Heart left ventricle (tissue), 16 donors: ENCODE data around the gene IREB2. TPM values are rescaled to one million over a fixed set of nuclear protein-coding genes. Genes with fewer than 3 reads are reported as not detected.
"Not testable (repeated sequence)": the region's sequence is repeated elsewhere in the genome, so short reads cannot be mapped to it uniquely, and the experiment has no call there.

Source experiments
- ATAC-seq, 4 donors: fragments of 200-7000 bp; cut with Tn5 transposase; one replicate each; pipeline ENCODE4 v1.9.1; 2020 to 2022; ENCODE audit warnings: moderate library complexity in 4 of 4, mild to moderate bottlenecking in 3 of 4, moderate number of reproducible peaks in 1 of 4
- DNase-seq, 5 donors: peaks; one replicate each; pipeline ENCODE4 v3.0.0-alpha.2; 2020
- H3K27ac ChIP-seq, 12 donors: fragments of 200-600 bp; sonication (generic) in 4 of 12; one replicate each; pipeline versions ENCODE4 v1.5.0 to v1.8.0; 2016 to 2022; ENCODE audit warnings: mild to moderate bottlenecking in 2 of 12
- H3K27me3 ChIP-seq, 9 donors: fragments of 200-600 bp; sonication (generic) in 2 of 9; one replicate each; pipeline versions ENCODE4 v1.5.1 to v1.8.0; 2016 to 2022; ENCODE audit warnings: mild to moderate bottlenecking in 3 of 9
- H3K36me3 ChIP-seq, 9 donors: fragments of 200-600 bp; sonication (generic) in 2 of 9; one replicate each; pipeline versions ENCODE4 v1.5.0 to v1.8.0; 2018 to 2022; ENCODE audit warnings: mild to moderate bottlenecking in 2 of 9
- H3K4me1 ChIP-seq, 12 donors: fragments of 200-600 bp; sonication (generic) in 4 of 12; one replicate each; pipeline versions ENCODE4 v1.5.0 to v1.8.0; 2016 to 2022; ENCODE audit warnings: mild to moderate bottlenecking in 3 of 12
- H3K4me3 ChIP-seq, 12 donors: fragments of 200-600 bp; sonication (generic) in 4 of 12; one replicate each; pipeline versions ENCODE4 v1.5.0 to v1.8.0; 2017 to 2022; ENCODE audit warnings: mild to moderate bottlenecking in 9 of 12, moderate library complexity in 4 of 12
- H3K9me3 ChIP-seq, 12 donors: fragments of 200-600 bp; sonication (generic) in 4 of 12; one replicate each; pipeline versions ENCODE4 v1.5.0 to v1.8.0; 2016 to 2022; ENCODE audit warnings: mild to moderate bottlenecking in 1 of 12
- CTCF ChIP-seq, 12 donors: fragments of 200-600 bp; sonication (generic) in 4 of 12; IDR thresholded peaks; one replicate each; pipeline versions ENCODE4 v1.5.0 to v1.8.0; 2018 to 2022; ENCODE audit warnings: antibody characterized with exemption in 12 of 12, mild to moderate bottlenecking in 5 of 12
- POLR2A ChIP-seq, 2 donors: fragments of 450-650 bp; IDR thresholded peaks; one replicate each; pipeline ENCODE4 v1.6.1; 2017; ENCODE audit warnings: antibody characterized with exemption in 2 of 2, mild to moderate bottlenecking in 2 of 2, moderate library complexity in 2 of 2
- WGBS, 4 donors: extraction: QIAGEN DNeasy Blood & Tissue Kit in 2 of 4; methylation state at CpG; one replicate each; pipeline versions ENCODE4 v1.1.5 to v1.1.7; 2013 to 2018; 5-methylcytosine and 5-hydroxymethylcytosine counted together
- intact Hi-C, 10 donors: fragments of 100-400 bp; cut with DNase I; formaldehyde crosslinking; loops; one replicate each; pipeline versions ENCODE4 v1.11.1 to v1.14.2; 2022
- polyA plus RNA-seq, 2 donors: library from polyadenylated mRNA; stranded (reverse); fragments of 200-250 nt; gene quantifications; one replicate each; pipeline ENCODE4 v1.2.3, GENCODE V29; 2013
- total RNA-seq, 9 donors: library from RNA; depleted of rRNA in 2 of 9; stranded (reverse); fragments of >200 nt in 2 of 9; fragmentation: NEBNext Ultra II Directional in 3 of 9; extraction: Animal tissue kit (Norgen Biotek cat#: 25700) in 3 of 9; gene quantifications; one replicate each; pipeline versions ENCODE4 v1.1.0 to v1.2.4, GENCODE V29; 2016 to 2023
- donor health status: ischemic (EF 13 %, LVEDD 7.1; RV severe dilation, severe dysfunction).
- donor health status: healthy with polysubstance abuse.
- donor health status: DM: no; HTN: yes; CAD: no.
- donor health status: DM: no; HTN: no; CAD: no.
- donor health status: ischemic (EF 25% LVEDD 6.9; RV normal size, moderate dysfunction).
- donor health status: ischemic (EF 25% LVEDD 5.7; RV mildly dilated, moderate dysfunction).
- donor health status: healthy.
- donor health status: DM: yes; HTN: yes; CAD: no.
- donor health status: ischemic (EF 35%, LVEDD 5.7; RV mildly dilated, moderate dysfunction).
- donor health status: nonischemic (EF 11% LVEDD 7.7; RV severe dilation, severe dysfunction).
- donor health status: DM: yes; HTN: yes; CAD: no.
- donor health status: PGD.
- donor health status: ischemic (EF 29% LVEDD 5.4; RV normal size, mild dysfunction).
- donor health status: nonischemic (EF 23%, LVEDD 6.1; RV moderate dilation, normal function).

The IREB2 gene
- total and polyA plus RNA-seq, 11 donors = 6.3 to 50.0 (median 29.5) TPM

GRCh38 chr15:78402061-78402610, 35.9 kb upstream of the IREB2 start:
- TF ChIP-seq POLR2A (IDR thresholded peaks at IDR 0.05) (no peak), CTCF (IDR thresholded peaks at IDR 0.05) (no peak)
- Histone ChIP-seq H3K36me3 (no peaks in the 10 kb centered on the region), H3K4me1 (no peaks in the 10 kb centered on the region), H3K27me3 (peaks cover 0 to 37% (median 7%) of the 10 kb centered on the region in 9 donors), H3K4me3 (no peak overlapping the region), H3K9me3 (no peaks in the 10 kb centered on the region), H3K27ac (no peak overlapping the region)
- 76 to 82% (median 78%) methylated on average over 9 of the region's 9 CpGs for whole genome bisulfite sequencing, 4 donors
- no peak for ATAC-seq
- DNase-seq = no peak
- intact Hi-C loops = loop anchor here in 1 of 10 donors (10.0 kb wide), 1 partner anchor 67 kb away; no protein-coding TSS in a partner anchor

- ATAC-seq = no peak
- Histone ChIP-seq H3K4me3 (no peak overlapping the region), H3K4me1 (no peaks in the 10 kb centered on the region), H3K27ac (no peak overlapping the region), H3K9me3 (no peaks in the 10 kb centered on the region), H3K27me3 (peaks cover 0 to 37% (median 7%) of the 10 kb centered on the region in 9 donors), H3K36me3 (no peaks in the 10 kb centered on the region)
- no peak for DNase-seq
- intact Hi-C loops = loop anchor here in 1 of 10 donors (10.0 kb wide), 1 partner anchor 69 kb away; no protein-coding TSS in a partner anchor
- WGBS, 4 donors = 84 to 92% (median 85%) methylated on average over 3 of the region's 3 CpGs
- no peak for TF ChIP-seq CTCF (IDR thresholded peaks at IDR 0.05)
- TF ChIP-seq POLR2A (IDR thresholded peaks at IDR 0.05) = no peak
Measured at GRCh38 chr15:78404125-78404524, 33.9 kb upstream of the IREB2 start.

- H3K36me3 ChIP-seq, H3K9me3 ChIP-seq, H3K4me3 ChIP-seq, H3K27ac ChIP-seq, ATAC-seq, DNase-seq, H3K4me1 ChIP-seq: not testable (repeated sequence)
- intact Hi-C loops = loop anchor here in 1 of 10 donors (10.0 kb wide), 1 partner anchor 70 kb away; no protein-coding TSS in a partner anchor
- peaks cover 0 to 37% (median 7%) of the 10 kb centered on the region in 9 donors for H3K27me3 ChIP-seq
- WGBS, 4 donors = 87 to 95% (median 92%) methylated on average over 7 of the region's 7 CpGs
Measured at GRCh38 chr15:78404796-78405195, 33.2 kb upstream of the IREB2 start.

GRCh38 chr15:78405336-78405924, 32.6 kb upstream of the IREB2 start:
- WGBS, 4 donors = 25 to 45% (median 33%) methylated on average over 9 to 26 of the region's 26 CpGs
- H3K27me3 ChIP-seq = peaks cover 0 to 37% (median 7%) of the 10 kb centered on the region in 9 donors
- ATAC-seq = no peak

More at GRCh38 chr15:78405336-78405924, 32.6 kb upstream of the IREB2 start:
- no peaks in the 10 kb centered on the region for H3K9me3 ChIP-seq
- TF ChIP-seq CTCF (IDR thresholded peaks at IDR 0.05) (no peak), POLR2A (IDR thresholded peaks at IDR 0.05) (no peak)
- no peak for DNase-seq
- intact Hi-C loops = loop anchor here in 1 of 10 donors (10.0 kb wide), 1 partner anchor 71 kb away; no protein-coding TSS in a partner anchor
- no peak overlapping the region for H3K4me3 ChIP-seq
- H3K36me3 ChIP-seq = no peaks in the 10 kb centered on the region
- no peak overlapping the region for H3K27ac ChIP-seq
- H3K4me1 ChIP-seq = no peaks in the 10 kb centered on the region
